OCI-LY7 (cell line): ENCODE results near the gene ZDHHC14. TPM values are rescaled to one million over a fixed set of nuclear protein-coding genes. Genes with fewer than 3 reads are reported as not detected.
"Not testable (repeated sequence)": the region's sequence is repeated elsewhere in the genome, so short reads cannot be mapped to it uniquely, and the experiment has no call there.

Experiments
- BruUV-seq: library from RNA; stranded (reverse); fragments of 400-500 nt; replicated peaks from 2 replicates; lab custom pipeline; 2021; lab: Mats Ljungman, UMichigan
- CTCF ChIA-PET: fragments of 300-600 bp; sonication (Branson Sonifier 250); formaldehyde crosslinking; loops from one replicate; lab custom pipeline; 2022; ENCODE audit warnings: antibody characterized with exemption; ENCODE audit not compliant: unreplicated experiment; lab: Charles Lee
- POLR2A ChIA-PET: fragments of 300-600 bp; sonication (Branson Sonifier 250); formaldehyde crosslinking; loops from one replicate; lab custom pipeline; 2022; ENCODE audit warnings: antibody characterized with exemption; lab: Charles Lee
- DNase-seq: peaks from one replicate; pipeline ENCODE4 v3.0.0-alpha.2; 2015; ENCODE audit warnings: low spot score
- H2AFZ ChIP-seq: fragments of 200-600 bp; sonication (generic), shearing (Covaris generic); 2 replicates; pipeline ENCODE4 v1.6.1; 2014; ENCODE audit warnings: mild to moderate bottlenecking, antibody characterized with exemption, low read length, moderate library complexity
- H3K27ac ChIP-seq: fragments of 200-600 bp; sonication (generic); 2 replicates; pipeline ENCODE4 v1.5.1; 2014; ENCODE audit warnings: mixed run types, low read depth, mild to moderate bottlenecking, moderate library complexity, low read length, inconsistent platforms; ENCODE audit not compliant: poor library complexity, severe bottlenecking
- H3K36me3 ChIP-seq: fragments of 200-600 bp; sonication (generic); 2 replicates; pipeline ENCODE4 v1.6.1; 2014; ENCODE audit warnings: mild to moderate bottlenecking, antibody characterized with exemption, low read length, moderate library complexity, mixed read lengths; ENCODE audit not compliant: insufficient read depth
- H3K4me1 ChIP-seq: fragments of 200-600 bp; sonication (generic); 2 replicates; pipeline ENCODE4 v1.5.1; 2014; ENCODE audit warnings: mild to moderate bottlenecking, low read length; ENCODE audit not compliant: insufficient read depth, poor library complexity, severe bottlenecking
- H3K4me2 ChIP-seq: fragments of 200-600 bp; sonication (generic); 2 replicates; pipeline ENCODE4 v1.6.1; 2014; ENCODE audit warnings: mild to moderate bottlenecking, low read length
- H3K4me3 ChIP-seq: fragments of 200-600 bp; sonication (generic); 2 replicates; pipeline ENCODE4 v1.5.1; 2014; ENCODE audit warnings: mild to moderate bottlenecking, low read depth, low read length; ENCODE audit not compliant: poor library complexity, severe bottlenecking
- H3K79me2 ChIP-seq: fragments of 200-600 bp; sonication (generic); 2 replicates; pipeline ENCODE4 v1.6.1; 2016; ENCODE audit warnings: low read depth, mild to moderate bottlenecking, low read length, moderate library complexity, mixed read lengths; ENCODE audit not compliant: insufficient read depth
- H3K9me2 ChIP-seq: fragments of 200-600 bp; sonication (generic); 2 replicates; pipeline ENCODE4 v1.6.1; 2016; ENCODE audit warnings: mild to moderate bottlenecking, low read length, mixed read lengths; ENCODE audit not compliant: insufficient read depth
- H3K9me3 ChIP-seq: fragments of 200-600 bp; sonication (generic); 2 replicates; pipeline ENCODE4 v1.6.1; 2014; ENCODE audit warnings: mild to moderate bottlenecking, mixed run types, low read length, mixed read lengths
- H4K20me1 ChIP-seq: fragments of 200-600 bp; sonication (generic); 2 replicates; pipeline ENCODE4 v1.6.1; 2014; ENCODE audit warnings: mild to moderate bottlenecking, antibody characterized with exemption, low read length, moderate library complexity, mixed read lengths; ENCODE audit not compliant: insufficient read depth
- EZH2phosphoT487 ChIP-seq: fragments of 200-600 bp; sonication (generic); IDR thresholded peaks from 2 replicates; pipeline ENCODE4 v1.6.1; 2018; ENCODE audit warnings: low read depth, borderline replicate concordance, mild to moderate bottlenecking, mixed run types, antibody characterized with exemption, low read length, moderate library complexity, mixed read lengths
- intact Hi-C: fragments of 100-400 bp; cut with micrococcal nuclease; formaldehyde crosslinking; loops from one replicate; pipeline ENCODE4 v1.10.0; 2022; ENCODE audit not compliant: unreplicated experiment
- total RNA-seq, 2 experiments: library from RNA; depleted of rRNA in 1 of 2; stranded (reverse); fragments of >200 nt in 1 of 2; shearing (Covaris generic) in 1 of 2; gene quantifications; 2 replicates each; pipeline ENCODE4 v1.2.3, GENCODE V29; 2014 to 2022
- TF ChIP-seq, protein P1 (sequence below): fragments of 200-600 bp; sonication (generic); conservative IDR thresholded peaks from 2 replicates; pipeline ENCODE4 v1.5.1; 2014; ENCODE audit warnings: mild to moderate bottlenecking, antibody characterized with exemption, low read length, moderate library complexity, mixed read lengths

Gene ZDHHC14
- total RNA-seq, 2 experiments from 2014 or later: 0.69 to 3.0 TPM

DNA sequence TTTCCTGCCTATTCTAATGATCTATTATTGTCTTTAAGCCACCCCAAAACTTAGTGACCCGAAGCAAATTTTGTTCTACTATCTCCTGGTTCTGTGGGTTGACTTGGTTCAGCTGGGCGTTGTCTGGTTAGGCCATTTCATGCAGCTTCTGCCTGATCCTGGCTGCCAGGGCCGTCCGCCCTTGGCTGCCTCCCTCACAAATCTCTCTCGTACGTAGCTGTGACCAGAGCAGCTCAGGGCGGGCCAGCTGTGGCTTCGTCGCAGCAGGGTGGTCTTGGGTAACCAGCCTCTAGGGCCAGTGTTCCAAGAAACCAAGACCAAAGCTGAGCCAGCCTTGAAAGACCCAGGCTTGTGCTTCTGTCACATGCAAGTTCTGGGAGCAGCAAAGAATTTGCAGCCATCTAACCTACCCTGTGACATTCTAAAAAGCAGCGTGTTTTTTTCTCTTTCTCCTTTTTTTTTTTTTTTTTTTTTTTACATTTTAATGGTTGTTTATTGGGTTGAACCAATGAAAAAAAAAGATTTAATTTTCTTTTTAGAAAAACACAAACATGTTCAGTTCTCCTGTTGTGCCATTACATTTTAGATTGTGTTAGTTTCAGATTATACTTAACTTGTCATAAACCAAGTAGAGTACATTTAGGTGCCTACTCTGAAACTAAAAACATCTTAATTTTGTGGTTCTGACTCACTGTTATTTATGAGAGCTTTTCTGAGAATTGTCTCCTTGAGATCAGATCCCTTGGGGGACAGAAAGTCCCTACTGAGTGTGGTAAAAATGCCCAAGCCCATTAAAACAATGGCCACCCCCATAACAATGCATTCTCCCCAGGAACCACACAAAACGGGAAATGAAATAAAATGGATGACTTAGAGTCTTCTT is 83.9 kb downstream of the ZDHHC14 start:
- no TSS peak for BruUV-seq
- Histone ChIP-seq H3K9me3 (no peaks in the 10 kb centered on the region), H4K20me1 (no peaks in the 10 kb centered on the region), H3K9me2 (no peaks in the 10 kb centered on the region), H3K79me2 (no peaks in the 10 kb centered on the region), H3K4me1 (no peaks in the 10 kb centered on the region), H3K4me2 (no peak overlapping the region), H3K27ac (no peak overlapping the region), H3K4me3 (no peak overlapping the region), H2AFZ (no peak overlapping the region), H3K36me3 (no peaks in the 10 kb centered on the region)
- DNase-seq: no peak
- ChIA-PET POLR2A (interaction anchor here (1.2 kb wide), 1 partner anchor 12 kb away, joined by 3 read pairs; no protein-coding TSS in a partner anchor), CTCF (no interaction called here)
- intact Hi-C loops: no loop called here
- no peak for TF ChIP-seq EZH2phosphoT487
- TF ChIP-seq, protein P1, sequence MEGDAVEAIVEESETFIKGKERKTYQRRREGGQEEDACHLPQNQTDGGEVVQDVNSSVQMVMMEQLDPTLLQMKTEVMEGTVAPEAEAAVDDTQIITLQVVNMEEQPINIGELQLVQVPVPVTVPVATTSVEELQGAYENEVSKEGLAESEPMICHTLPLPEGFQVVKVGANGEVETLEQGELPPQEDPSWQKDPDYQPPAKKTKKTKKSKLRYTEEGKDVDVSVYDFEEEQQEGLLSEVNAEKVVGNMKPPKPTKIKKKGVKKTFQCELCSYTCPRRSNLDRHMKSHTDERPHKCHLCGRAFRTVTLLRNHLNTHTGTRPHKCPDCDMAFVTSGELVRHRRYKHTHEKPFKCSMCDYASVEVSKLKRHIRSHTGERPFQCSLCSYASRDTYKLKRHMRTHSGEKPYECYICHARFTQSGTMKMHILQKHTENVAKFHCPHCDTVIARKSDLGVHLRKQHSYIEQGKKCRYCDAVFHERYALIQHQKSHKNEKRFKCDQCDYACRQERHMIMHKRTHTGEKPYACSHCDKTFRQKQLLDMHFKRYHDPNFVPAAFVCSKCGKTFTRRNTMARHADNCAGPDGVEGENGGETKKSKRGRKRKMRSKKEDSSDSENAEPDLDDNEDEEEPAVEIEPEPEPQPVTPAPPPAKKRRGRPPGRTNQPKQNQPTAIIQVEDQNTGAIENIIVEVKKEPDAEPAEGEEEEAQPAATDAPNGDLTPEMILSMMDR: no peak

DNA sequence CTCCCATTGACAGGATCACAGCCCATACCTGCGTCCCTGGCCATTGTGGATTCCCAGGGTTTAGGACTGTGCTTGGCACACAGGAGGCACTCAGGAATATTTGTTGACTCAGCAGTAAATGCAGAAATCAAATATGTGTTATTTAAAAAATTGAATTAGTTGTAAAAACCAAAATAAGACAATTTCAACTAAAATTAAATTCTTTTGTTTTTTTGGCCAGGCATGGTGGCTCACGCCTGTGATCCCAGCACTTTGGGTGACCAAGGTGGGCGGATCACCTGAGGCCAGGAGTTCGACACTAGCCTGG is 85.3 kb downstream of the ZDHHC14 start:
- H3K79me2 ChIP-seq: no peaks in the 10 kb centered on the region
- H3K9me3 ChIP-seq: no peaks in the 10 kb centered on the region
- intact Hi-C loops: no loop called here
- no peaks in the 10 kb centered on the region for H3K36me3 ChIP-seq
- H3K9me2 ChIP-seq: no peaks in the 10 kb centered on the region
- no peak overlapping the region for H2AFZ ChIP-seq
- ChIA-PET CTCF (no interaction called here), POLR2A (no interaction called here)
- no peaks in the 10 kb centered on the region for H3K4me1 ChIP-seq
- TF ChIP-seq, protein P1: no peak
- TF ChIP-seq EZH2phosphoT487: no peak
- H3K4me2 ChIP-seq: no peak overlapping the region
- no peaks in the 10 kb centered on the region for H4K20me1 ChIP-seq
- no peak overlapping the region for H3K4me3 ChIP-seq
- no peak for DNase-seq
- no peak overlapping the region for H3K27ac ChIP-seq
- BruUV-seq: no TSS peak

DNA sequence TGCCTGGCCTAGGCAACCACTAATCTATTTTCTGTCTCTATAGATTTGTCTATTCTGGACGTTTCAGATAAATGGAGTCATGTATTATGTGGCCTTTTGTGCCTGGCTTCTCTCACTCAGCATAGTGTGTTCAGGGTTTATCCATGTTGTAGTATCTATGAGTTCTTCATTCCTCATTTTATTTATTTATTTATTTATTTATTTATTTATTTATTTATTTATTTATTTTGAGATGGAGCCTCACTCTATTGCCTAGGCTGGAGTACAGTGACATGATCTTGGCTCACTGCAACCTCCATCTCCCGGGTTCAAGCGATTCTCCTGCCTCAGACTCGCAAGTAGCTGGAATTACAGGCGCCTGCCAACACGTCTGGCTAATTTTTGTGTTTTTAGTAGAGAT is 86.3 kb downstream of the ZDHHC14 start:
- H3K4me1 ChIP-seq, H3K27ac ChIP-seq, DNase-seq, H2AFZ ChIP-seq, H3K4me3 ChIP-seq, H4K20me1 ChIP-seq, intact Hi-C loops, H3K79me2 ChIP-seq, H3K9me3 ChIP-seq, H3K4me2 ChIP-seq, H3K9me2 ChIP-seq, H3K36me3 ChIP-seq, BruUV-seq, POLR2A ChIA-PET, CTCF ChIA-PET: not testable (repeated sequence)
